HepG2 (cell line): ENCODE data around the gene TBC1D1. TPM values are rescaled to one million over a fixed set of nuclear protein-coding genes. Genes with fewer than 3 reads are reported as not detected.

Experiments
- ARID2 ChIP-seq: sonication (generic); formaldehyde crosslinking; IDR thresholded peaks from 2 replicates; pipeline ENCODE4 v1.8.1; 2022; ENCODE audit warnings: mild to moderate bottlenecking, missing genetic modification reagents, borderline replicate concordance
- GATA4 ChIP-seq: sonication (generic); IDR thresholded peaks from 2 replicates; pipeline ENCODE4 v1.6.1; 2016; ENCODE audit warnings: antibody characterized with exemption, low read depth, borderline replicate concordance
- MEIS1 ChIP-seq: sonication (generic); formaldehyde crosslinking; IDR thresholded peaks from 2 replicates; pipeline ENCODE4 v1.9.0; 2021; ENCODE audit warnings: mild to moderate bottlenecking, missing genetic modification reagents, moderate library complexity, borderline replicate concordance
- MIXL1 ChIP-seq: IDR thresholded peaks from 2 replicates; pipeline ENCODE4 v1.6.1; 2016
- NFE2L1 ChIP-seq: sonication (generic); formaldehyde crosslinking; IDR thresholded peaks from 2 replicates; pipeline ENCODE4 v1.4.0; 2020; ENCODE audit warnings: missing genetic modification reagents, mild to moderate bottlenecking, borderline replicate concordance
- NFE2L2 ChIP-seq: fragments of 150-350 bp; IDR thresholded peaks from 2 replicates; pipeline ENCODE4 v1.6.1; 2014; ENCODE audit warnings: low read length
- NFYC ChIP-seq: IDR thresholded peaks from 2 replicates; pipeline ENCODE4 v1.6.1; 2016; ENCODE audit warnings: missing genetic modification reagents, missing compliant biosample characterization
- PAXIP1 ChIP-seq: sonication (generic); formaldehyde crosslinking; conservative IDR thresholded peaks from 2 replicates; pipeline ENCODE4 v1.4.0; 2020; ENCODE audit warnings: mild to moderate bottlenecking, missing genetic modification reagents, moderate library complexity
- RXRA ChIP-seq: sonication (generic); formaldehyde crosslinking; IDR thresholded peaks from 2 replicates; pipeline ENCODE4 v1.5.1; 2020; ENCODE audit warnings: missing genetic modification reagents
- SP5 ChIP-seq: IDR thresholded peaks from 2 replicates; pipeline ENCODE4 v1.6.1; 2016; ENCODE audit warnings: low read depth, borderline replicate concordance
- TAF15 ChIP-seq: fragments of 200-400 bp; formaldehyde crosslinking; IDR thresholded peaks from one replicate; pipeline ENCODE4 v1.6.1; 2018; ENCODE audit warnings: mild to moderate bottlenecking, low read depth, low read length; ENCODE audit not compliant: poor library complexity, severe bottlenecking
- TOPORS ChIP-seq: sonication (generic); formaldehyde crosslinking; IDR thresholded peaks from 2 replicates; pipeline ENCODE4 v1.8.0; 2023; ENCODE audit warnings: mild to moderate bottlenecking, missing genetic modification reagents
- TRAFD1 ChIP-seq: sonication (generic); formaldehyde crosslinking; IDR thresholded peaks from 2 replicates; pipeline ENCODE4 v1.5.1; 2020; ENCODE audit warnings: missing genetic modification reagents, mild to moderate bottlenecking, borderline replicate concordance
- XBP1 ChIP-seq: sonication (generic); formaldehyde crosslinking; IDR thresholded peaks from 2 replicates; pipeline ENCODE4 v1.5.0; 2020; ENCODE audit warnings: missing genetic modification reagents
- ZMYM2 ChIP-seq: sonication (generic); formaldehyde crosslinking; IDR thresholded peaks from 2 replicates; pipeline ENCODE4 v1.8.0; 2022; ENCODE audit warnings: mild to moderate bottlenecking, missing genetic modification reagents
- ZNF264 ChIP-seq: sonication (generic); formaldehyde crosslinking; IDR thresholded peaks from 2 replicates; pipeline ENCODE4 v1.4.0; 2020; ENCODE audit warnings: missing genetic modification reagents
- ZNF547 ChIP-seq: sonication (generic); formaldehyde crosslinking; IDR thresholded peaks from 2 replicates; pipeline ENCODE4 v1.5.1; 2020; ENCODE audit warnings: mild to moderate bottlenecking, missing genetic modification reagents
- ZNF562 ChIP-seq: sonication (generic); formaldehyde crosslinking; IDR thresholded peaks from 2 replicates; pipeline ENCODE4 v1.8.0; 2022; ENCODE audit warnings: missing genetic modification reagents, borderline replicate concordance
- ZNF563 ChIP-seq: sonication (generic); formaldehyde crosslinking; IDR thresholded peaks from 2 replicates; pipeline ENCODE4 v1.8.0; 2022; ENCODE audit warnings: mild to moderate bottlenecking, moderate library complexity, missing genetic modification reagents
- ZNF598 ChIP-seq: sonication (generic); formaldehyde crosslinking; IDR thresholded peaks from 2 replicates; pipeline ENCODE4 v1.5.1; 2020; ENCODE audit warnings: mild to moderate bottlenecking, missing genetic modification reagents, borderline replicate concordance
- ZNF607 ChIP-seq: sonication (generic); formaldehyde crosslinking; IDR thresholded peaks from 2 replicates; pipeline ENCODE4 v1.5.1; 2020; ENCODE audit warnings: missing genetic modification reagents, mild to moderate bottlenecking, borderline replicate concordance
- ZNF619 ChIP-seq: sonication (generic); formaldehyde crosslinking; IDR thresholded peaks from 2 replicates; pipeline ENCODE4 v1.4.0; 2020; ENCODE audit warnings: mild to moderate bottlenecking, missing genetic modification reagents
- ZNF768 ChIP-seq: sonication (generic); formaldehyde crosslinking; IDR thresholded peaks from 2 replicates; pipeline ENCODE4 v1.4.0; 2020; ENCODE audit warnings: missing genetic modification reagents
- ZNF782 ChIP-seq: sonication (generic); formaldehyde crosslinking; IDR thresholded peaks from 2 replicates; pipeline ENCODE4 v1.4.0; 2020; ENCODE audit warnings: missing genetic modification reagents, mild to moderate bottlenecking, borderline replicate concordance
- polyA plus RNA-seq, 8 experiments: library from polyadenylated mRNA; depleted of rRNA in 3 of 8; stranded (reverse) in 7 of 8; unstranded in 1 of 8; fragments of >200 nt; fragmentation: Illumina TruSeq in 4 of 8; extraction: Trizol in 4 of 8; gene quantifications; 2 replicates each; pipeline versions ENCODE4 v1.2.1 to v1.2.3, GENCODE V29; 2011 to 2016; ENCODE audit warnings: low read depth in 4 of 8, missing spikeins in 1 of 8, mixed read lengths in 1 of 8; ENCODE audit not compliant: insufficient read depth in 1 of 8
- total RNA-seq, 5 experiments: library from RNA; depleted of rRNA; stranded (reverse); fragments of >200 nt; fragmentation: Illumina TruSeq; extraction: Trizol; gene quantifications; 2 replicates each; pipeline ENCODE4 v1.2.3, GENCODE V29; 2016; ENCODE audit warnings: low read depth in 1 of 5

TBC1D1 gene
- total and polyA plus RNA-seq, 2 of the 13 experiments (the other 11 are each of a cell fraction or from before 2014, with no cell fraction given), result 37.3 to 62.8 TPM

GRCh38 chr4:38128478-38129459 lies 237.9 kb downstream of the TBC1D1 start (continued):
- no peak for TF ChIP-seq MEIS1 (CRISPR knock-in tag)
- no peak for TF ChIP-seq ZNF563
- TF ChIP-seq ZNF619, result no peak
- TF ChIP-seq ZNF562 (CRISPR knock-in tag), result no peak
- no peak for TF ChIP-seq ZNF598 (CRISPR knock-in tag)
- TF ChIP-seq ZNF768 (CRISPR knock-in tag), result peak; percentile 36; the same call in 1 of the 2 replicates
- no peak for TF ChIP-seq SP5 (CRISPR knock-in tag)
- no peak for TF ChIP-seq ARID2
- TF ChIP-seq RXRA (CRISPR knock-in tag), result peak; percentile 44; the same call in 1 of the 2 replicates
- TF ChIP-seq TRAFD1 (CRISPR knock-in tag), result no peak
- TF ChIP-seq XBP1 (CRISPR knock-in tag), result no peak
- TF ChIP-seq ZNF264 (CRISPR knock-in tag), result no peak
- TF ChIP-seq TAF15, result no peak
- no peak for TF ChIP-seq ZNF607 (CRISPR knock-in tag)
- 0 out of 2 replicates have a peak, but pooled peaks have one; percentile 27 for TF ChIP-seq TOPORS (CRISPR knock-in tag)
- no peak for TF ChIP-seq ZNF782 (CRISPR knock-in tag)
- no peak for TF ChIP-seq ZNF547 (CRISPR knock-in tag)
- peak; percentile 60 for TF ChIP-seq PAXIP1 (CRISPR knock-in tag)
- no peak for TF ChIP-seq NFE2L1 (CRISPR knock-in tag)
- peak; percentile 48; the same call in 1 of the 2 replicates for TF ChIP-seq ZMYM2 (CRISPR knock-in tag)
- TF ChIP-seq NFYC (CRISPR knock-in tag), result no peak
- no peak for TF ChIP-seq MIXL1 (CRISPR knock-in tag)
- no peak for TF ChIP-seq GATA4
- no peak for TF ChIP-seq NFE2L2
